NCI-H128 (cell line): ENCODE data around the gene EHD4.

Experiments
- DNase-seq: peaks from one replicate; lab custom pipeline; 2025; ENCODE audit not compliant: unreplicated experiment; lab: John Stamatoyannopoulos, UW

EHD4 gene

GRCh38 chr15:41897363-41897799 is 75.0 kb downstream of the EHD4 start:
- no peak for DNase-seq

GRCh38 chr15:41896566-41896965 is 75.8 kb downstream of the EHD4 start:
- DNase-seq: no peak

GRCh38 chr15:41895957-41896356 is 76.4 kb downstream of the EHD4 start:
- no peak for DNase-seq

- DNase-seq: no peak
Observed at GRCh38 chr15:41895491-41895890, 76.9 kb downstream of the EHD4 start.

GRCh38 chr15:41894791-41895463 is 77.4 kb downstream of the EHD4 start:
- DNase-seq: no peak

GRCh38 chr15:41894251-41894790 is 78.0 kb downstream of the EHD4 start:
- DNase-seq: no peak

GRCh38 chr15:41893422-41894250 is 78.7 kb downstream of the EHD4 start, which contains the start of gene SPTBN5:
Gene SPTBN5 (minus strand): TSS chr15:41894053. CDS start chr15:41893497, 556 bp downstream.
- DNase-seq: no peak

- no peak for DNase-seq
Observed at GRCh38 chr15:41892621-41893421, 79.5 kb downstream of the EHD4 start.

- no peak for DNase-seq
Observed at GRCh38 chr15:41891946-41892345, 80.4 kb downstream of the EHD4 start.

GRCh38 chr15:41891226-41891625 is 81.1 kb downstream of the EHD4 start:
- DNase-seq: no peak

GRCh38 chr15:41890050-41890690 is 82.2 kb downstream of the EHD4 start:
- no peak for DNase-seq

GRCh38 chr15:41888662-41889253 is 83.6 kb downstream of the EHD4 start:
- no peak for DNase-seq

GRCh38 chr15:41887893-41888292 is 84.5 kb downstream of the EHD4 start:
- no peak for DNase-seq

GRCh38 chr15:41887161-41887560 is 85.2 kb downstream of the EHD4 start:
- no peak for DNase-seq

GRCh38 chr15:41886741-41887140 is 85.6 kb downstream of the EHD4 start:
- DNase-seq: no peak

GRCh38 chr15:41885841-41886240 is 86.5 kb downstream of the EHD4 start:
- DNase-seq: no peak

GRCh38 chr15:41885321-41885720 is 87.0 kb downstream of the EHD4 start:
- no peak for DNase-seq

GRCh38 chr15:41884458-41884857 is 87.9 kb downstream of the EHD4 start:
- DNase-seq: no peak

GRCh38 chr15:41883484-41883825 is 88.9 kb downstream of the EHD4 start:
- DNase-seq: no peak

- DNase-seq: no peak
Observed at GRCh38 chr15:41882689-41883483, 89.5 kb downstream of the EHD4 start.
